ENCODE measurements around the gene SLN. TPM values are rescaled to one million over a fixed set of nuclear protein-coding genes. Genes with fewer than 3 reads are reported as not detected.

Gene SLN
- total RNA-seq, 4 donors from 2014 or later = 2.1 to 2.8 TPM; not detected in 2

GRCh38 chr11:107719073-107719472 lies 7.2 kb upstream of the SLN start:
- 40 to 54% methylated on average over 3 of the region's 3 CpGs for WGBS, 2 donors
- no peak overlapping the region for H3K4me3 ChIP-seq (ENCODE audit: low read depth, poor library complexity, severe bottlenecking)
- intact Hi-C loops (cut with DNase I; ENCODE audit: low total_unique reads) = no loop called here
- no peak for DNase-seq (ENCODE audit: low spot score in 2 of 2)
- TF ChIP-seq POLR2A (IDR thresholded peaks at IDR 0.05) = no peak
- no peak for TF ChIP-seq CTCF (IDR thresholded peaks at IDR 0.05)

GRCh38 chr11:107716884-107717532 lies 5.2 kb upstream of the SLN start:
- 76 to 90% methylated on average over 4 of the region's 4 CpGs for WGBS, 2 donors
- intact Hi-C loops (cut with DNase I; ENCODE audit: low total_unique reads) = no loop called here
- no peak for TF ChIP-seq CTCF (IDR thresholded peaks at IDR 0.05)
- no peak for TF ChIP-seq POLR2A (IDR thresholded peaks at IDR 0.05)

GRCh38 chr11:107713009-107713408 lies 1.2 kb upstream of the SLN start:
- no peak overlapping the region for H3K4me3 ChIP-seq (ENCODE audit: low read depth, poor library complexity, severe bottlenecking)
- no peak for DNase-seq (ENCODE audit: low spot score in 2 of 2)
- TF ChIP-seq POLR2A (IDR thresholded peaks at IDR 0.05) = no peak
- no peak for TF ChIP-seq CTCF (IDR thresholded peaks at IDR 0.05)
- WGBS, 2 donors = 11 to 15% methylated on average over 3 of the region's 3 CpGs
- intact Hi-C loops (cut with DNase I; ENCODE audit: low total_unique reads) = no loop called here

More at GRCh38 chr11:107716884-107717532, 5.2 kb upstream of the SLN start:
- no peak for DNase-seq (ENCODE audit: low spot score in 2 of 2)
- H3K4me3 ChIP-seq (ENCODE audit: low read depth, poor library complexity, severe bottlenecking) = no peak overlapping the region

GRCh38 chr11:107710301-107710700 lies 1.6 kb downstream of the SLN start:
- TF ChIP-seq CTCF (IDR thresholded peaks at IDR 0.05) (no peak), POLR2A (IDR thresholded peaks at IDR 0.05) (no peak)
- intact Hi-C loops (cut with DNase I; ENCODE audit: low total_unique reads) = no loop called here
- DNase-seq (ENCODE audit: low spot score in 2 of 2) = no peak
- no peak overlapping the region for H3K4me3 ChIP-seq (ENCODE audit: low read depth, poor library complexity, severe bottlenecking)
- WGBS, 2 donors = 93 to 100% methylated on average over 1 of the region's 1 CpG

- H3K4me3 ChIP-seq (ENCODE audit: low read depth, poor library complexity, severe bottlenecking) = no peak overlapping the region
- intact Hi-C loops (cut with DNase I; ENCODE audit: low total_unique reads) = no loop called here
- no peak for DNase-seq (ENCODE audit: low spot score in 2 of 2)
- 75 to 76% methylated on average over 3 of the region's 3 CpGs for WGBS, 2 donors
- TF ChIP-seq POLR2A (IDR thresholded peaks at IDR 0.05) (no peak), CTCF (IDR thresholded peaks at IDR 0.05) (no peak)
Measured at GRCh38 chr11:107708792-107709191, 3.1 kb downstream of the SLN start.

GRCh38 chr11:107707807-107708206 lies 4.0 kb downstream of the SLN start:
- no peak for DNase-seq (ENCODE audit: low spot score in 2 of 2)
- intact Hi-C loops (cut with DNase I; ENCODE audit: low total_unique reads) = no loop called here
- H3K4me3 ChIP-seq (ENCODE audit: low read depth, poor library complexity, severe bottlenecking) = no peak overlapping the region
- no peak for TF ChIP-seq CTCF (IDR thresholded peaks at IDR 0.05)
- TF ChIP-seq POLR2A (IDR thresholded peaks at IDR 0.05) = no peak
- 62 to 68% methylated on average over 4 of the region's 4 CpGs for WGBS, 2 donors
